ENCODE results near the gene CHAC2.

GRCh38 chr2:53769318-53769945, 1.8 kb downstream of the CHAC2 start:
- TF ChIP-seq CTCF (IDR thresholded peaks at IDR 0.05; ENCODE audit: low read length) (no peak), EZH2 (IDR thresholded peaks at IDR 0.05; ENCODE audit: borderline replicate concordance, low read length) (no peak)
